Cardiac septum (tissue), 1 donor: ENCODE results near the gene PLEKHG3. TPM values are rescaled to one million over a fixed set of nuclear protein-coding genes. Genes with fewer than 3 reads are reported as not detected.

ENCODE experiments used
- DNase-seq: peaks from one replicate; pipeline ENCODE4 v3.0.0-alpha.2; 2020; ENCODE audit warnings: low spot score
- intact Hi-C: fragments of 100-400 bp; cut with DNase I; formaldehyde crosslinking; loops from one replicate; pipeline ENCODE4 v1.14.0; 2022
- total RNA-seq: library from RNA; stranded (reverse); fragmentation: NEBNext Ultra II Directional; extraction: Animal tissue kit (Norgen Biotek cat#: 25700); gene quantifications from one replicate; pipeline ENCODE4 v1.2.1, GENCODE V29; 2021
- donor health status: DM: no; HTN: no; CAD: no.

Gene PLEKHG3
- total RNA-seq, 1 donor from 2014 or later: 22.5 TPM

GRCh38 chr14:64758025-64758521 is 53.8 kb downstream of the PLEKHG3 start:
- DNase-seq: no peak
- intact Hi-C loops: no loop called here

GRCh38 chr14:64758691-64759554 is 54.7 kb downstream of the PLEKHG3 start:
- intact Hi-C loops: no loop called here
- no peak for DNase-seq

DNA sequence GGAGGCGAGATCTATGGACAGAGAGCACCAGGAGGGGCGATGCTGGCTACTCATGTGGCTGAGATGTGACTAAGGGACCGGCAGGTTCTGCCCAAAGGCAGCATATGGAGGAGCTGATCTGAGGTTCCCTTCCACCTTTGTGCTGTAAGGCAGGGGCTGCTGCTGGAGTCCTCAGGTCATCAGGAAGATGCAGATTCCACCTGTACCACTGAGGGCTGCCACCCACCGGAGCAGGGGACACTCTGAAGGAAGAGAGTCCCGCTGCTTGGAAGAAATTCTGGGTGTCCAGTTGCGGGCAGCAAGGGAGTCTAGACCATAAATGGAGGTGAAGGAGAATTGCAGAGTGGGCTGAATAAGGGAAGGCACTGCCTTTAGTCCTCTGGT is 55.3 kb downstream of the PLEKHG3 start:
- intact Hi-C loops: no loop called here
- DNase-seq: no peak

- intact Hi-C loops: no loop called here
Observed at GRCh38 chr14:64760146-64760755, 56.0 kb downstream of the PLEKHG3 start.

GRCh38 chr14:64760916-64761315 is 56.7 kb downstream of the PLEKHG3 start:
- intact Hi-C loops: no loop called here
- no peak for DNase-seq

More at GRCh38 chr14:64760146-64760755, 56.0 kb downstream of the PLEKHG3 start:
- peak; percentile 86 for DNase-seq

DNA sequence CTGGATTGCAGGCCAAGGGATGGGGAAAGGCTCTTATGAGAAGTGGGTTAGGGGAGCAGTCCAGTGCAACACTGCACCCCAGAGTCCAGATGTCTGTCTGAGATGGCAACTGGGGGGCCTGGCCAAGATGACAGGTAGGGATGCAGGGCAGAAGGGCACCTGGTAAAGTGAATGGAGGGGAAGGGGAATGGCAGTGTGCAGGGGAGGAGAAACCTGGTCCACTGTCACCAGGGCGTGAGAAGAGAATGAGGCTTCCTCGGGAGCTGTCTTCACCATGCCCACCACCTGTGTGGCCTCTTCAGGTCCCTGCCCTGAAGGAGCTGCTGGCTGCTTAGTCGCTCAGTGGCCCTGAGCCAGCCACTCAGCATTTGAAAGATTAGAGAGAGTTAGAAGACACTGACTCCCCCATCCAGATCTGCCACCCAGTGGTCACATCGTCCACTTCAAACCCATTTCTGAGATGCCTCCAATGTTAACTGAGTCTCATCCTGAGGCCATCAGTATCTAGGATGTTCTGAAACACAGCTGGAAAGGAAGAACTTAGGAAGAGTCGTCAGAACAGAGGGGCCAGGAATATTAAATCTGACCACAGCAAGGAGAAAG is 57.3 kb downstream of the PLEKHG3 start:
- DNase-seq: no peak
- intact Hi-C loops: no loop called here

DNA sequence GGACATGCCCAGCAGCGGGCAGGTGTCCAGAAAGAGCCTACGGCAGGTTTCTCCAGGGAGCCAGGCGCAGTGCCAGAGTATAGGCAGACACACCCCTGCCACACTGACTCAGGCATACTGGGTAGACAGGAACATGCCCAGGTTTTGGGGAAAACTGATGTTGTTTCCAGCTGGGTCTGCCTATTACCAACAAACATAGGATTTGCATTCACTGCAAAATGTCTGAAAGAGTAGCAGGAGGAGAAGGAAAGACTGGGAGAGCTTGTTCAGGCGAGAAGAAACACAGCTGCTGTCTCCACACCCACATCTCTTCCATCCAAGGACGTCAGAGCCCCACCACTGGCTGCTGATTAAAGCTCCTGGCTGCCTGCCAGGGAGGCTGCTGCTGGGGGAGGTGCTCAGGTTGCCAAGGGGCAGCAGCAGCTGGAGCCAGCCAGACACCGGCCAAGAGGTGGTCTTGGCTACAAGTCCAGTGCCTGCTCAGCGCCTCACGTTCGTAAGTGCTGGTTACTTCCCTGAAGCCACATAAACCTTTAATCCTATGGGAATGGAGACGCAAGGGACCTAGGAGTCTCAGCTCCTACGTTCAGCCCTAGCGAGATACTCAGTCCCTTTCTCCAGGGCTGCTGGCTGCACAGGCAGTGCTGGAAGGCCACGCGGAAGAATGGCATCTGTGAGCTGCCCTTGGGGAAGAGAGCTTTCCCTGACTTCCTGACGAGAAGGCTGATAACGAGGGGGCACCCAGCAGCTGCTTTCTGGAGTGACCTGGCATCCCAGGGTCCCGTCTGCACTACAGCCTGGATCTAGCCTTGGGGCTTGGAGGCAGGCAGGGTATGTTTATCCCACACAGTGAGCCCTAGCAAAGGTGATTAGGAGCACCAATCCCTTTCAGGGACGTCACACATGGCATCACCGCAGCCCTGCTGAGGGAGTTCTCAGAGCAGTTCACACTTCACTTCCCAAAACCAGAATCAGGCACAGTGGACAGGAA is 58.1 kb downstream of the PLEKHG3 start:
- peak; percentile 90 for DNase-seq
- intact Hi-C loops: no loop called here

DNA sequence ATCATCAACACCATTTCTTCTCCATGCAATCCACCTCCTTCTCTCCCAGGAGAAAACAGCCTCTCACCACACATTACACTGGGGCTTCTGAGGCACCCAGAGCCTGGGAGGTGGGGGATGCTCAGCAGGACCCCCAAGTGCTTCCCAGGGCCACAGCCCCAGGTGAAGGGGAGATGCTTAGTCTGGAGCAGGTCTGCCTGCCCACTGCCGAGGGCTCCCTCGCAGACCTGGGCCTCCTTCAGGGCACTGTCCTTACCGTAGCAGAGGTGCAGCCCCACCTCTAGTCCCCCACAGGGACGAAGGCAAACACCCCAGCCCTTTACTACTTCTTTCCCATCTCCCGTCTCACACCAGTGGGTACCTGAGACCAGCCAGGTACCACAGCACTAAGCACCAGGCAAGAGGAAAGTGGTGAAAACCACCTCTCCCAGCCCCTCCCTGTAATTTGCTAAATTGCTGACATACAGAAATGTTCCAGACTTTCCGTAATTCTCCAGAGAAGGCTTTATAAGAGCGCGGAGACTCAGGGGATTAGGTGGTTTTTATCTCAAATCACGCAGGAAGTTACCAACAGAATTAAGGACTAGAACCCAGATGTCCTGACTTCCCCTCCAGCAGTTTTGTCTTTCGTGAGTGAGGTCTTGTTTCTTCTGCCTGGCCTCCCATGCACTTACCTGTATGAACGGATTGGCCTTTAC is 59.0 kb downstream of the PLEKHG3 start:
- intact Hi-C loops: no loop called here
- no peak for DNase-seq

- intact Hi-C loops: loop anchor here (2.0 kb wide), 1 partner anchor 93 kb away; no protein-coding TSS in a partner anchor
- DNase-seq: no peak
Observed at GRCh38 chr14:64763801-64764621, 59.8 kb downstream of the PLEKHG3 start.

DNA sequence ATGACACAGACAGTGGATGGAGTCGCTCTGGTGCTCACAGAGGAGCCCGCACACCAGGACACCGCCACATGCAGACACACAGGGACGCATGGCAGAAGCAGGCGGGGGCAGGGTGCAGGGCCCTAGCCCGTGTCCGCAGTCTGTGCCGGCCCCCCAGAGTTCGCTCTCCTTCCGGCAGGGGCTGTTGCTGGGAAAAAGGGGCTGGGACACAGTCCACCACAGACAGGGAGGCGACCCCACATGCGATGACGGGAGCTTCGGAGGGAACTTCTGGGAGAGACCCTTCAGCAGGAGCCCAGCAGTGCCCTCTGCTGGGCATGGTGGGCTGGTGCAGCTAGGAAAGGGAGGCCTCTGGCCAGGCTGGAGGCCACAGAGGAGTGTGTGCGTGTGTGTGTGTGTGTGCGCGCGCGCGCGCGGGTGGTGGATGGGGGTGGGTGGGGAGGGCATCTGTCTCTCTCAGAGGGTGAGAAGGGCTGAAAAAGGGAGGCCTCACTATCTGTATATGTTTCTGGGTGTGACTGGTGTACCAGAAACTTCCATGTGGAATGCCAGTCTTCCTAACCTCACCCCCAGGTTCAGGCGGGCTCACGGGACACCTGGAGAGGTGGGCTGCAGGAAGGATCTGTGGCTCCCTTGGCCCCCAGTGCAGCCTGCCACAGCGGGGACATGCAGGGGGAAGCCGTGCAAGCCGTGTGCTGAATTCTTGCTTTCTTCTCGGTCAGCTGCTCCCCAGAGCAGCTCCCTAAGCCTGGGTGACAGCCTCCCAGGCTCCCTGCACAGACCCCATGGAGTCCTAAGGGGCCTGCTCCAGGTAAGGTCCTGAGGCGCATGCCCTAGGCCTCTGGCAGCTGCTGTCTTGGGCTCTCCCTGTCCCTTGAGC is 60.7 kb downstream of the PLEKHG3 start:
- intact Hi-C loops: loop anchor here (2.0 kb wide), 1 partner anchor 94 kb away; no protein-coding TSS in a partner anchor

GRCh38 chr14:64765740-64766302 is 61.6 kb downstream of the PLEKHG3 start:
- intact Hi-C loops: loop anchor here (2.0 kb wide), 1 partner anchor 95 kb away; no protein-coding TSS in a partner anchor
- no peak for DNase-seq

More for the DNA sequence above, 60.7 kb downstream of the PLEKHG3 start:
- peak; percentile 85 for DNase-seq

GRCh38 chr14:64766430-64767151 is 62.4 kb downstream of the PLEKHG3 start:
- intact Hi-C loops: no loop called here
- DNase-seq: no peak

DNA sequence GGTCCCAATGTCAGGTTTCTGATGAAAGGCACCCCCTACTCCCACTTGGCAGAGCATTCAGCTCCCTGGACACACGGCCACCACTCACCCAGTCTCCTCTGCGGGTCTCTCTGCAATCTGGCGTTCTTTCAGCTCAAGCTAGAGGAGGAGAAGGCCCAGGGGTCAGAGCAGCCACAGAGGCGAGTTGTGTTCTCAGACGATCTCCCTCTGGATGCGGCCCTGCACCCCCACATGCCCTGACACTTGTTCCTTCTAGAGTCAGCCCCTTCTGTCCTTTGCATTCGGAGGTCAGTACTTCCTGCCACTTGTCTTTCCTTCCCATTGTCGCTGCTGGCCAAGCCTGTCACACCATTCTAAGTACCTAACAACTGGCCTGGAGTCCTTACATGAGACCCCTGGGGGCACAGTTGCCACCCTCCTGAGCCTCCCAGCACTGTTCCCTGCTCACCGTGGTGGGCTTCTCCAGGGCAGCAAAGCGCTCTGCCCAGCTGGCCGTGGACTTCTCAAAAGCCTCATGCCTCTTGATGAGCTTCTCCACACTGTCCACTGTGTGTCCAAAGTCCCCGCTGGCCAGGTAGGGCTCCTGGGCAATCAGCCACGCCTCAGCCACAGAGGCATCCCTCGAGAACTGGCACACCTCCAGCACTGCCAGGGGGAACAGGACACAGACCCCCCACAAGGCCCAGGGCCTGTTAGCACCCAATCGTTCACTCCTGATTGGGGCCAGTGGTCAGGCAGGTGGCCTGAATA is 63.2 kb downstream of the PLEKHG3 start:
- no peak for DNase-seq
- intact Hi-C loops: no loop called here

GRCh38 chr14:64768401-64769095 is 64.3 kb downstream of the PLEKHG3 start:
- DNase-seq: no peak
- intact Hi-C loops: no loop called here
